Neural progenitor cell (in vitro differentiated cells): Measurements from ENCODE around the gene FREM2. TPM values are rescaled to one million over a fixed set of nuclear protein-coding genes. Genes with fewer than 3 reads are reported as not detected.

Experiments
- DNase-seq: peaks from one replicate; pipeline ENCODE4 v3.0.0-alpha.2; 2016; ENCODE audit warnings: low spot score
- H2AFZ ChIP-seq: fragments of 200-600 bp; sonication (generic); replicated peaks from 2 replicates; pipeline ENCODE4 v1.6.1; 2016; ENCODE audit warnings: antibody characterized with exemption
- H3F3A ChIP-seq: fragments of 200-600 bp; sonication (generic); 2 replicates; pipeline ENCODE4 v1.6.1; 2016; ENCODE audit warnings: antibody characterized with exemption, low read depth
- H3K27ac ChIP-seq: fragments of 200-600 bp; sonication (generic); 2 replicates; pipeline ENCODE4 v1.5.1; 2016; ENCODE audit warnings: mild to moderate bottlenecking
- H3K27me3 ChIP-seq: fragments of 200-600 bp; sonication (generic); 2 replicates; pipeline ENCODE4 v1.6.1; 2016; ENCODE audit warnings: mild to moderate bottlenecking, moderate library complexity
- H3K36me3 ChIP-seq: fragments of 200-600 bp; sonication (generic); 2 replicates; pipeline ENCODE4 v1.5.1; 2016
- H3K4me1 ChIP-seq: fragments of 200-600 bp; sonication (generic); 2 replicates; pipeline ENCODE4 v1.6.1; 2016; ENCODE audit warnings: mixed run types
- H3K4me2 ChIP-seq: fragments of 200-600 bp; sonication (generic); 2 replicates; pipeline ENCODE4 v1.6.1; 2016
- H3K4me3 ChIP-seq: fragments of 200-600 bp; sonication (generic); 2 replicates; pipeline ENCODE4 v1.5.1; 2016
- H3K79me2 ChIP-seq: fragments of 200-600 bp; sonication (generic); 2 replicates; pipeline ENCODE4 v1.6.1; 2016; ENCODE audit warnings: low read depth
- H3K9ac ChIP-seq: fragments of 200-600 bp; sonication (generic); 2 replicates; pipeline ENCODE4 v1.6.1; 2016
- H3K9me3 ChIP-seq: fragments of 200-600 bp; sonication (generic); 2 replicates; pipeline ENCODE4 v1.5.1; 2016; ENCODE audit warnings: low read depth
- H4K20me1 ChIP-seq: fragments of 200-600 bp; sonication (generic); 2 replicates; pipeline ENCODE4 v1.6.1; 2016; ENCODE audit warnings: low read depth
- H3K27ac Mint-ChIP-seq: 3 replicates; pipeline ENCODE4 v1.8.0; 2021; ENCODE audit warnings: mixed read lengths
- H3K27me3 Mint-ChIP-seq: 2 replicates; pipeline ENCODE4 v1.8.0; 2022; ENCODE audit warnings: low read depth, mild to moderate bottlenecking, inconsistent platforms, moderate library complexity, mixed read lengths; ENCODE audit not compliant: insufficient read depth
- H3K36me3 Mint-ChIP-seq: 3 replicates; pipeline ENCODE4 v1.8.0; 2021; ENCODE audit warnings: mixed read lengths
- H3K4me1 Mint-ChIP-seq: 3 replicates; pipeline ENCODE4 v1.8.0; 2021; ENCODE audit warnings: mixed read lengths
- H3K4me3 Mint-ChIP-seq: 3 replicates; pipeline ENCODE4 v1.8.0; 2021; ENCODE audit warnings: mild to moderate bottlenecking, moderate library complexity, mixed read lengths
- H3K9me3 Mint-ChIP-seq: 3 replicates; pipeline ENCODE4 v1.8.0; 2020; ENCODE audit warnings: mixed read lengths
- CTCF ChIP-seq: fragments of 200-600 bp; sonication (generic); IDR thresholded peaks from 2 replicates; pipeline ENCODE4 v1.5.1; 2017; ENCODE audit warnings: antibody characterized with exemption, mild to moderate bottlenecking
- EZH2 ChIP-seq: fragments of 200-600 bp; sonication (generic); IDR thresholded peaks from 2 replicates; pipeline ENCODE4 v1.6.1; 2017; ENCODE audit warnings: antibody characterized with exemption, mild to moderate bottlenecking, moderate library complexity
- EZH2phosphoT487 ChIP-seq: fragments of 200-600 bp; sonication (generic); IDR thresholded peaks from 2 replicates; pipeline ENCODE4 v1.6.1; 2017; ENCODE audit warnings: antibody characterized with exemption
- total RNA-seq: library from RNA; depleted of rRNA; stranded (reverse); fragments of >200 nt; gene quantifications from 2 replicates; pipeline ENCODE4 v1.2.3, GENCODE V29; 2015; ENCODE audit warnings: low replicate concordance

The FREM2 gene
- total RNA-seq, 1 donor from 2014 or later = 21.3 TPM

- Histone ChIP-seq H3K4me2 (no peak overlapping the region), H4K20me1 (no peaks in the 10 kb centered on the region), H3K9ac (no peak overlapping the region), H3K9me3 (no peaks in the 10 kb centered on the region), H2AFZ (no peak overlapping the region), H3K4me3 (no peak overlapping the region), H3K36me3 (no peaks in the 10 kb centered on the region), H3K27ac (no peak overlapping the region), H3K27me3 (no peaks in the 10 kb centered on the region), H3F3A (no peaks in the 10 kb centered on the region), H3K4me1 (no peaks in the 10 kb centered on the region), H3K79me2 (no peaks in the 10 kb centered on the region)
- Mint-ChIP-seq H3K36me3 (no peaks in the 10 kb centered on the region), H3K4me1 (peaks cover 4% of the 10 kb centered on the region), H3K9me3 (no peaks in the 10 kb centered on the region), H3K4me3 (no peak overlapping the region), H3K27ac (no peak overlapping the region), H3K27me3 (peaks cover 4% of the 10 kb centered on the region)
- DNase-seq = no peak
- TF ChIP-seq CTCF (no peak), EZH2 (no peak)
These were observed 181.5 kb downstream of the FREM2 start for GRCh38 chr13:38868399-38868798.

GRCh38 chr13:38868870-38869269 lies 182.0 kb downstream of the FREM2 start:
- DNase-seq = no peak
- Histone ChIP-seq H3K27me3 (no peaks in the 10 kb centered on the region), H3K27ac (no peak overlapping the region), H3K79me2 (no peaks in the 10 kb centered on the region), H3K9ac (no peak overlapping the region), H3K4me2 (no peak overlapping the region), H2AFZ (no peak overlapping the region), H3K4me3 (no peak overlapping the region), H3F3A (no peaks in the 10 kb centered on the region), H3K36me3 (no peaks in the 10 kb centered on the region), H3K4me1 (no peaks in the 10 kb centered on the region), H3K9me3 (no peaks in the 10 kb centered on the region), H4K20me1 (no peaks in the 10 kb centered on the region)
- TF ChIP-seq EZH2phosphoT487 (no peak), EZH2 (no peak), CTCF (no peak)
- Mint-ChIP-seq H3K36me3 (no peaks in the 10 kb centered on the region), H3K27me3 (peaks cover 4% of the 10 kb centered on the region), H3K9me3 (no peaks in the 10 kb centered on the region), H3K4me3 (no peak overlapping the region), H3K4me1 (peaks cover 4% of the 10 kb centered on the region), H3K27ac (no peak overlapping the region)

- H3K36me3 Mint-ChIP-seq = no peaks in the 10 kb centered on the region
- peaks cover 4% of the 10 kb centered on the region for H3K27me3 Mint-ChIP-seq
- Histone ChIP-seq H3F3A (no peaks in the 10 kb centered on the region), H4K20me1 (no peaks in the 10 kb centered on the region), H3K36me3 (no peaks in the 10 kb centered on the region), H3K9me3 (no peaks in the 10 kb centered on the region), H3K27me3 (no peaks in the 10 kb centered on the region), H3K4me1 (no peaks in the 10 kb centered on the region), H3K79me2 (no peaks in the 10 kb centered on the region), H3K4me3 (no peak overlapping the region), H3K27ac (no peak overlapping the region), H3K4me2 (no peak overlapping the region), H2AFZ (no peak overlapping the region), H3K9ac (no peak overlapping the region)
- peaks cover 18% of the 10 kb centered on the region for H3K4me1 Mint-ChIP-seq
- no peaks in the 10 kb centered on the region for H3K9me3 Mint-ChIP-seq
- no peak for DNase-seq
- no peak overlapping the region for H3K27ac Mint-ChIP-seq
- no peak overlapping the region for H3K4me3 Mint-ChIP-seq
- TF ChIP-seq EZH2 = no peak
- no peak for TF ChIP-seq CTCF
- TF ChIP-seq EZH2phosphoT487 = no peak
These were observed 184.4 kb downstream of the FREM2 start for GRCh38 chr13:38871275-38871674.
